Thyroid gland (tissue), 4 donors: ENCODE measurements around the gene CCR5. TPM values are rescaled to one million over a fixed set of nuclear protein-coding genes. Genes with fewer than 3 reads are reported as not detected.

Experiments used
- DNase-seq, 2 donors: peaks; one replicate each; pipeline ENCODE4 v3.0.0-alpha.2; 2019
- H3K27ac ChIP-seq, 3 donors: fragments of 200-600 bp; sonication (generic); 1 replicate in 2 of 3; 2 replicates in 1 of 3; pipeline ENCODE4 v1.5.1; 2016 to 2019; ENCODE audit warnings: mild to moderate bottlenecking in 1 of 3, moderate library complexity in 1 of 3
- H3K27me3 ChIP-seq: fragments of 200-600 bp; sonication (generic); one replicate; pipeline ENCODE4 v1.5.1; 2019
- H3K36me3 ChIP-seq, 2 donors: fragments of 200-600 bp; sonication (generic); one replicate each; pipeline ENCODE4 v1.5.1; 2016 to 2019
- H3K4me1 ChIP-seq, 2 donors: fragments of 200-600 bp; sonication (generic); one replicate each; pipeline ENCODE4 v1.5.1; 2017 to 2019
- H3K4me3 ChIP-seq, 3 donors: fragments of 200-600 bp; sonication (generic); replicated peaks in 1 of 3; 1 replicate in 2 of 3; 2 replicates in 1 of 3; pipeline ENCODE4 v1.5.1; 2016; ENCODE audit warnings: mild to moderate bottlenecking in 1 of 3
- H3K9me3 ChIP-seq: fragments of 200-600 bp; sonication (generic); one replicate; pipeline ENCODE4 v1.5.1; 2017
- POLR2A ChIP-seq, 2 donors: fragments of 450-650 bp; IDR thresholded peaks; one replicate each; pipeline ENCODE4 v1.6.1; 2017; ENCODE audit warnings: antibody characterized with exemption in 2 of 2, mild to moderate bottlenecking in 2 of 2, moderate library complexity in 1 of 2
- WGBS, 2 donors: methylation state at CpG; one replicate each; pipeline ENCODE4 v1.1.5; 2017; 5-methylcytosine and 5-hydroxymethylcytosine counted together
- intact Hi-C: fragments of 100-400 bp; cut with DNase I; formaldehyde crosslinking; loops from one replicate; pipeline ENCODE4 v1.15.1; 2023
- total RNA-seq, 4 donors: library from RNA; depleted of rRNA; stranded (reverse); fragments of >200 nt; gene quantifications; one replicate each; pipeline ENCODE4 v1.2.3, GENCODE V29; 2016
- TF ChIP-seq, protein P1 (sequence below), 6 experiments: fragments of 200-600 bp in 3 of 6; fragments of 450-650 bp in 3 of 6; sonication (generic) in 3 of 6; IDR thresholded peaks; one replicate each; pipeline ENCODE4 v1.5.1; 2016 to 2019; ENCODE audit warnings: antibody characterized with exemption in 6 of 6, mild to moderate bottlenecking in 2 of 6, inconsistent platforms in 1 of 6, moderate library complexity in 1 of 6

CCR5 gene
- total RNA-seq, 4 donors from 2014 or later = 0.40 to 0.56 (median 0.49) TPM; not detected in 1

DNA sequence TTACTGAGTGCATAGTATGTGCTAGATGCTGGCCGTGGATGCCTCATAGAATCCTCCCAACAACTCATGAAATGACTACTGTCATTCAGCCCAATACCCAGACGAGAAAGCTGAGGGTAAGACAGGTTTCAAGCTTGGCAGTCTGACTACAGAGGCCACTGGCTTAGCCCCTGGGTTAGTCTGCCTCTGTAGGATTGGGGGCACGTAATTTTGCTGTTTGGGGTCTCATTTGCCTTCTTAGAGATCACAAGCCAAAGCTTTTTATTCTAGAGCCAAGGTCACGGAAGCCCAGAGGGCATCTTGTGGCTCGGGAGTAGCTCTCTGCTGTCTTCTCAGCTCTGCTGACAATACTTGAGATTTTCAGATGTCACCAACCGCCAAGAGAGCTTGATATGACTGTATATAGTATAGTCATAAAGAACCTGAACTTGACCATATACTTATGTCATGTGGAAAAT, 1.0 kb upstream of the CCR5 start:
- H3K4me1 ChIP-seq = no peaks in the 10 kb centered on the region
- no peak overlapping the region for H3K27ac ChIP-seq
- no peak for DNase-seq
- 46 to 79% methylated on average over 5 to 6 of the region's 6 CpGs for WGBS, 2 donors
- no peak overlapping the region for H3K4me3 ChIP-seq
- TF ChIP-seq, protein P1, sequence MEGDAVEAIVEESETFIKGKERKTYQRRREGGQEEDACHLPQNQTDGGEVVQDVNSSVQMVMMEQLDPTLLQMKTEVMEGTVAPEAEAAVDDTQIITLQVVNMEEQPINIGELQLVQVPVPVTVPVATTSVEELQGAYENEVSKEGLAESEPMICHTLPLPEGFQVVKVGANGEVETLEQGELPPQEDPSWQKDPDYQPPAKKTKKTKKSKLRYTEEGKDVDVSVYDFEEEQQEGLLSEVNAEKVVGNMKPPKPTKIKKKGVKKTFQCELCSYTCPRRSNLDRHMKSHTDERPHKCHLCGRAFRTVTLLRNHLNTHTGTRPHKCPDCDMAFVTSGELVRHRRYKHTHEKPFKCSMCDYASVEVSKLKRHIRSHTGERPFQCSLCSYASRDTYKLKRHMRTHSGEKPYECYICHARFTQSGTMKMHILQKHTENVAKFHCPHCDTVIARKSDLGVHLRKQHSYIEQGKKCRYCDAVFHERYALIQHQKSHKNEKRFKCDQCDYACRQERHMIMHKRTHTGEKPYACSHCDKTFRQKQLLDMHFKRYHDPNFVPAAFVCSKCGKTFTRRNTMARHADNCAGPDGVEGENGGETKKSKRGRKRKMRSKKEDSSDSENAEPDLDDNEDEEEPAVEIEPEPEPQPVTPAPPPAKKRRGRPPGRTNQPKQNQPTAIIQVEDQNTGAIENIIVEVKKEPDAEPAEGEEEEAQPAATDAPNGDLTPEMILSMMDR (IDR thresholded peaks at IDR 0.05) = no peak
- no peaks in the 10 kb centered on the region for H3K36me3 ChIP-seq
- H3K9me3 ChIP-seq = no peaks in the 10 kb centered on the region
- intact Hi-C loops = no loop called here
- no peaks in the 10 kb centered on the region for H3K27me3 ChIP-seq

DNA sequence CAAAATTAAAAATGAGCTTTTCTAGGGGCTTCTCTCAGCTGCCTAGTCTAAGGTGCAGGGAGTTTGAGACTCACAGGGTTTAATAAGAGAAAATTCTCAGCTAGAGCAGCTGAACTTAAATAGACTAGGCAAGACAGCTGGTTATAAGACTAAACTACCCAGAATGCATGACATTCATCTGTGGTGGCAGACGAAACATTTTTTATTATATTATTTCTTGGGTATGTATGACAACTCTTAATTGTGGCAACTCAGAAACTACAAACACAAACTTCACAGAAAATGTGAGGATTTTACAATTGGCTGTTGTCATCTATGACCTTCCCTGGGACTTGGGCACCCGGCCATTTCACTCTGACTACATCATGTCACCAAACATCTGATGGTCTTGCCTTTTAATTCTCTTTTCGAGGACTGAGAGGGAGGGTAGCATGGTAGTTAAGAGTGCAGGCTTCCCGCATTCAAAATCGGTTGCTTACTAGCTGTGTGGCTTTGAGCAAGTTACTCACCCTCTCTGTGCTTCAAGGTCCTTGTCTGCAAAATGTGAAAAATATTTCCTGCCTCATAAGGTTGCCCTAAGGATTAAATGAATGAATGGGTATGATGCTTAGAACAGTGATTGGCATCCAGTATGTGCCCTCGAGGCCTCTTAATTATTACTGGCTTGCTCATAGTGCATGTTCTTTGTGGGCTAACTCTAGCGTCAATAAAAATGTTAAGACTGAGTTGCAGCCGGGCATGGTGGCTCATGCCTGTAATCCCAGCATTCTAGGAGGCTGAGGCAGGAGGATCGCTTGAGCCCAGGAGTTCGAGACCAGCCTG, 984 bp downstream of the CCR5 start:
- no peak overlapping the region for H3K27ac ChIP-seq
- TF ChIP-seq POLR2A (IDR thresholded peaks at IDR 0.05) = no peak
- TF ChIP-seq, protein P1 (IDR thresholded peaks at IDR 0.05) = no peak
- no peaks in the 10 kb centered on the region for H3K27me3 ChIP-seq
- no peak overlapping the region for H3K4me3 ChIP-seq
- no peak for DNase-seq
- WGBS, 2 donors = 79 to 83% methylated on average over 10 of the region's 10 CpGs
- intact Hi-C loops = no loop called here
- H3K4me1 ChIP-seq = no peaks in the 10 kb centered on the region
- H3K9me3 ChIP-seq = no peaks in the 10 kb centered on the region
- no peaks in the 10 kb centered on the region for H3K36me3 ChIP-seq

DNA sequence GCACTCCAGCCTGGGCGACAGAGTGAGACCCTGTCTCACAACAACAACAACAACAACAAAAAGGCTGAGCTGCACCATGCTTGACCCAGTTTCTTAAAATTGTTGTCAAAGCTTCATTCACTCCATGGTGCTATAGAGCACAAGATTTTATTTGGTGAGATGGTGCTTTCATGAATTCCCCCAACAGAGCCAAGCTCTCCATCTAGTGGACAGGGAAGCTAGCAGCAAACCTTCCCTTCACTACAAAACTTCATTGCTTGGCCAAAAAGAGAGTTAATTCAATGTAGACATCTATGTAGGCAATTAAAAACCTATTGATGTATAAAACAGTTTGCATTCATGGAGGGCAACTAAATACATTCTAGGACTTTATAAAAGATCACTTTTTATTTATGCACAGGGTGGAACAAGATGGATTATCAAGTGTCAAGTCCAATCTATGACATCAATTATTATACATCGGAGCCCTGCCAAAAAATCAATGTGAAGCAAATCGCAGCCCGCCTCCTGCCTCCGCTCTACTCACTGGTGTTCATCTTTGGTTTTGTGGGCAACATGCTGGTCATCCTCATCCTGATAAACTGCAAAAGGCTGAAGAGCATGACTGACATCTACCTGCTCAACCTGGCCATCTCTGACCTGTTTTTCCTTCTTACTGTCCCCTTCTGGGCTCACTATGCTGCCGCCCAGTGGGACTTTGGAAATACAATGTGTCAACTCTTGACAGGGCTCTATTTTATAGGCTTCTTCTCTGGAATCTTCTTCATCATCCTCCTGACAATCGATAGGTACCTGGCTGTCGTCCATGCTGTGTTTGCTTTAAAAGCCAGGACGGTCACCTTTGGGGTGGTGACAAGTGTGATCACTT, 2.0 kb downstream of the CCR5 start:
- no peak overlapping the region for H3K4me3 ChIP-seq
- intact Hi-C loops = no loop called here
- no peaks in the 10 kb centered on the region for H3K36me3 ChIP-seq
- TF ChIP-seq POLR2A (IDR thresholded peaks at IDR 0.05) = no peak
- TF ChIP-seq, protein P1 (IDR thresholded peaks at IDR 0.05) = peak in 2 of 6 experiments; percentile 23 to 31
- 83 to 85% methylated on average over 9 of the region's 9 CpGs for WGBS, 2 donors
- no peak overlapping the region for H3K27ac ChIP-seq
- no peaks in the 10 kb centered on the region for H3K27me3 ChIP-seq
- DNase-seq = no peak
- H3K4me1 ChIP-seq = no peaks in the 10 kb centered on the region
- H3K9me3 ChIP-seq = no peaks in the 10 kb centered on the region

DNA sequence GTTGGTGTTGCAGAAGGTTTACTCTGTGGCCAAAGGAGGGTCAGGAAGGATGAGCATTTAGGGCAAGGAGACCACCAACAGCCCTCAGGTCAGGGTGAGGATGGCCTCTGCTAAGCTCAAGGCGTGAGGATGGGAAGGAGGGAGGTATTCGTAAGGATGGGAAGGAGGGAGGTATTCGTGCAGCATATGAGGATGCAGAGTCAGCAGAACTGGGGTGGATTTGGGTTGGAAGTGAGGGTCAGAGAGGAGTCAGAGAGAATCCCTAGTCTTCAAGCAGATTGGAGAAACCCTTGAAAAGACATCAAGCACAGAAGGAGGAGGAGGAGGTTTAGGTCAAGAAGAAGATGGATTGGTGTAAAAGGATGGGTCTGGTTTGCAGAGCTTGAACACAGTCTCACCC, 4.0 kb downstream of the CCR5 start:
- Histone ChIP-seq H3K4me3 (no peak overlapping the region), H3K27ac (no peak overlapping the region), H3K36me3 (no peaks in the 10 kb centered on the region), H3K4me1 (no peaks in the 10 kb centered on the region), H3K27me3 (no peaks in the 10 kb centered on the region), H3K9me3 (no peaks in the 10 kb centered on the region)
- WGBS, 2 donors = 80 to 89% methylated on average over 3 of the region's 3 CpGs
- DNase-seq = no peak
- intact Hi-C loops = no loop called here
- TF ChIP-seq POLR2A (IDR thresholded peaks at IDR 0.05) = no peak
- TF ChIP-seq, protein P1 (IDR thresholded peaks at IDR 0.05) = no peak
